Measurements from ENCODE around the gene PHF2. TPM values are rescaled to one million over a fixed set of nuclear protein-coding genes. Genes with fewer than 3 reads are reported as not detected.
A peak's percentile ranks its signal among the peaks of the same experiment; 100 is the strongest.
"Not testable (repeated sequence)": the region's sequence is repeated elsewhere in the genome, so short reads cannot be mapped to it uniquely, and the experiment has no call there.

The PHF2 gene
- polyA plus RNA-seq, 3 donors: 0.40 to 16.0 (median 0.97) TPM

DNA sequence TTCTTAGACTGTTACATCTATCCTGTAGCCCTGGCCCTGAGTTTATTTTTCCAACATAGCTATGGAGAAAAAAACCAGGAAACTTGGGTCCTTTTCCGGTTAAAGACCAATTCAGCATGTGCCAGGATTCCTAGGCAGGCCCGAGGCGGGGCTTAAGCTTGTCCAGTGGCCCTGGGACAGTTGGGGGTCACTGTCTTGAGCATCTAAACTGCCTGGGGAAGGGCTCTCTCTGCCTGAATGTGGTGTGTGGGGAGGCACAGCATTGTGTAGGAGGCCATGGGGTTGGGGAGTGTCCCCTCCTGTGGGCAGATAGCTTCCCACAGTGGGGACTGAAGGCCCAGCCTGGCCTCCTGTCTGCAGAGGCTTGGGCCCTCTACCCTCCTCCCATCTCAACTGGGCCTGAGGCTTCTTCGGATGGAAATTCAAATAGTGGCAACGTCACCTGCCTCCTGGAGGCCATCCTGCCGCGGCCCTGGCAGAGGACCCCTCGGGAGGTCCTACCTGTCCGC lies 88.8 kb downstream of the PHF2 start:
- TF ChIP-seq, protein P1, sequence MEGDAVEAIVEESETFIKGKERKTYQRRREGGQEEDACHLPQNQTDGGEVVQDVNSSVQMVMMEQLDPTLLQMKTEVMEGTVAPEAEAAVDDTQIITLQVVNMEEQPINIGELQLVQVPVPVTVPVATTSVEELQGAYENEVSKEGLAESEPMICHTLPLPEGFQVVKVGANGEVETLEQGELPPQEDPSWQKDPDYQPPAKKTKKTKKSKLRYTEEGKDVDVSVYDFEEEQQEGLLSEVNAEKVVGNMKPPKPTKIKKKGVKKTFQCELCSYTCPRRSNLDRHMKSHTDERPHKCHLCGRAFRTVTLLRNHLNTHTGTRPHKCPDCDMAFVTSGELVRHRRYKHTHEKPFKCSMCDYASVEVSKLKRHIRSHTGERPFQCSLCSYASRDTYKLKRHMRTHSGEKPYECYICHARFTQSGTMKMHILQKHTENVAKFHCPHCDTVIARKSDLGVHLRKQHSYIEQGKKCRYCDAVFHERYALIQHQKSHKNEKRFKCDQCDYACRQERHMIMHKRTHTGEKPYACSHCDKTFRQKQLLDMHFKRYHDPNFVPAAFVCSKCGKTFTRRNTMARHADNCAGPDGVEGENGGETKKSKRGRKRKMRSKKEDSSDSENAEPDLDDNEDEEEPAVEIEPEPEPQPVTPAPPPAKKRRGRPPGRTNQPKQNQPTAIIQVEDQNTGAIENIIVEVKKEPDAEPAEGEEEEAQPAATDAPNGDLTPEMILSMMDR (IDR thresholded peaks at IDR 0.05): no peak
- H3K27me3 Mint-ChIP-seq (ENCODE audit: low read depth in 3 of 3): no peaks in the 10 kb centered on the region
- H3K27ac Mint-ChIP-seq: peak overlapping the region in 3 of 7 donors; percentile 18 to 54 (median 44)
- H3K4me1 Mint-ChIP-seq: no peaks in the 10 kb centered on the region
- WGBS (ENCODE audit: insufficient coverage): 91% methylated on average over 7 of the region's 9 CpGs
- no peak for DNase-seq
- H3K36me3 ChIP-seq (replicated peaks in 1 of 2; ENCODE audit: control insufficient read depth in 1 of 2, insufficient read depth in 2 of 2, low read length in 2 of 2): peaks cover 45 to 75% of the 10 kb centered on the region in 2 donors
- H2AFZ ChIP-seq (ENCODE audit: insufficient read depth, low read depth, low read length, poor library complexity, severe bottlenecking): no peak overlapping the region
- peaks cover 0 to 2% (median 0%) of the 10 kb centered on the region in 7 donors for H3K9me3 Mint-ChIP-seq
- H3K4me3 Mint-ChIP-seq: no peak overlapping the region
- no peak overlapping the region for H3K27ac ChIP-seq (ENCODE audit: low read depth in 1 of 2, low read length in 2 of 2)
- H3K79me2 ChIP-seq (ENCODE audit: insufficient read depth, low read length): no peaks in the 10 kb centered on the region
- peaks cover 27 to 33% of the 10 kb centered on the region in 2 donors for H3K36me3 Mint-ChIP-seq
- intact Hi-C loops (cut with micrococcal nuclease): no loop called here
- peaks cover 13% of the 10 kb centered on the region for H4K20me1 ChIP-seq (ENCODE audit: insufficient read depth, low read length)
- no peaks in the 10 kb centered on the region for H3K9me3 ChIP-seq (replicated peaks in 1 of 2; ENCODE audit: control insufficient read depth in 1 of 2, insufficient read depth in 1 of 2, low read length in 2 of 2)
- H3K4me3 ChIP-seq (replicated peaks in 1 of 3; ENCODE audit: low read depth in 2 of 3, low read length in 3 of 3): no peak overlapping the region
- H3K27me3 ChIP-seq (ENCODE audit: control insufficient read depth in 2 of 2, insufficient read depth in 2 of 2, low read length in 2 of 2): no peaks in the 10 kb centered on the region
- no peak overlapping the region for H3K4me2 ChIP-seq (replicated peaks; ENCODE audit: extremely low read depth, low read length, poor library complexity, severe bottlenecking)
- H3K9ac ChIP-seq (ENCODE audit: insufficient read depth, low read length, poor library complexity, severe bottlenecking): no peak overlapping the region
- no peaks in the 10 kb centered on the region for H3K4me1 ChIP-seq (ENCODE audit: control insufficient read depth in 1 of 2, insufficient read depth in 2 of 2, low read length in 2 of 2)

DNA sequence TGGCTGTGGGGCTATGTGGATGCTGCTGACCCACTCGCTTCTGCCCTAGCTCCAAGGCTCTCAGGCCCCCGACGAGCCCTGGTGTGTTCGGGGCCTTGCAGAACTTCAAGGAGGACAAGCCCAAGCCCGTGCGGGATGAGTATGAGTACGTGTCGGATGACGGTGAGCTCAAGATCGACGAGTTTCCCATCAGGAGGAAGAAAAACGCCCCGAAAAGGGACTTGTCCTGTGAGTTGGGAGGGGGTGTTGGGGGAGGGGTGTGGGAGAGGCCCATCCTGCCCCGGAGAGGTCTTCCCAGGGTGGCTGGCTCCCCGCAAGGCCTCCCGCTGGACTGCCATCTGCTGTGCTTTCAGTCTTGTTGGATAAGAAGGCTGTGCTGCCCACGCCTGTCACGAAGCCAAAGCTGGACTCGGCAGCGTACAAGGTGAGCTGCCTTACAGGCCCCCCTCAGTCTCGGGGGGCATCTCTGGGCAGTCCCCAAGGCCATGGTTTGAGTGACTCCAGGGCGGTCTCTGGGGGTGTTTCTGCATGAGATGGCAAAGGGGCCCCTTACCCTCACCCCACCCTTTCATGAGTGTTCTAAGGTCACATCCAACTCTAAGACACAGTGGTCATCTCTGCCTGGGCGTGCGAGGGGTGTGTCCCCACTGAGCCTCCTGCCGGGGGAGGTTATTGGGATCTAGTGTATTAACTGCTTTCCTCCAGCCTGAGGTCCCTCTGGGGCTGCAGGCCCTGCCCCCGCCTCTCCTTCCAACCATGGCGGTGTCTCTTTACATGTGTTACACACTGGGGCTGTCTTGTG lies 89.5 kb downstream of the PHF2 start:
- Histone ChIP-seq H3K9ac (ENCODE audit: insufficient read depth, low read length, poor library complexity, severe bottlenecking) (no peak overlapping the region), H3K4me2 (replicated peaks; ENCODE audit: extremely low read depth, low read length, poor library complexity, severe bottlenecking) (no peak overlapping the region), H4K20me1 (ENCODE audit: insufficient read depth, low read length) (peaks cover 20% of the 10 kb centered on the region), H3K79me2 (ENCODE audit: insufficient read depth, low read length) (no peaks in the 10 kb centered on the region), H2AFZ (ENCODE audit: insufficient read depth, low read depth, low read length, poor library complexity, severe bottlenecking) (no peak overlapping the region), H3K4me3 (replicated peaks in 1 of 3; ENCODE audit: low read depth in 2 of 3, low read length in 3 of 3) (no peak overlapping the region), H3K27ac (ENCODE audit: low read depth in 1 of 2, low read length in 2 of 2) (no peak overlapping the region), H3K4me1 (ENCODE audit: control insufficient read depth in 1 of 2, insufficient read depth in 2 of 2, low read length in 2 of 2) (no peaks in the 10 kb centered on the region), H3K27me3 (ENCODE audit: control insufficient read depth in 2 of 2, insufficient read depth in 2 of 2, low read length in 2 of 2) (no peaks in the 10 kb centered on the region), H3K9me3 (replicated peaks in 1 of 2; ENCODE audit: control insufficient read depth in 1 of 2, insufficient read depth in 1 of 2, low read length in 2 of 2) (no peaks in the 10 kb centered on the region), H3K36me3 (replicated peaks in 1 of 2; ENCODE audit: control insufficient read depth in 1 of 2, insufficient read depth in 2 of 2, low read length in 2 of 2) (peaks cover 42 to 69% of the 10 kb centered on the region in 2 donors)
- Mint-ChIP-seq H3K4me3 (no peak overlapping the region), H3K9me3 (peaks cover 0 to 2% (median 0%) of the 10 kb centered on the region in 7 donors), H3K27ac (peak overlapping the region in 2 of 7 donors; percentile 19 to 44), H3K36me3 (peaks cover 25 to 34% of the 10 kb centered on the region in 2 donors), H3K4me1 (no peaks in the 10 kb centered on the region), H3K27me3 (ENCODE audit: low read depth in 3 of 3) (peaks cover 0 to 2% (median 1%) of the 10 kb centered on the region in 3 donors)
- intact Hi-C loops (cut with micrococcal nuclease): no loop called here
- DNase-seq: no peak
- 96% methylated on average over 24 of the region's 27 CpGs for WGBS (ENCODE audit: insufficient coverage)
- TF ChIP-seq, protein P1 (IDR thresholded peaks at IDR 0.05): no peak

DNA sequence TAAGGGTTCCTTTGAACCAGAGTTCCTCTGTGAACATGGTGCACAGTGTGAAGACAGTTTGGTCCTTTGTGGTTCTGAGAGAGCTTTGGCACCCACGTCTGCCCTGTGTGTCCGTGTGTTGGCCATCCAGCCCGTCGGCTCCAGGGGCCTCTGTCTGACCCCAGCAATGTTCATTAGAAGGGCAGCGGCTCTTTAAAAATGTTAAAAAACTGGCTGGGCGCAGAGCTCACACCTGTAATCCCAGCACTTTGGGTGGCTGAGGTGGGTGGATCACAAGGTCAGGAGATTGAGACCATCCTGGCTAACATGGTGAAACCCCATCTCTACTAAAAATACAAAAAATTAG lies 90.0 kb downstream of the PHF2 start:
- H3K4me1 Mint-ChIP-seq; intact Hi-C loops (cut with micrococcal nuclease): not testable (repeated sequence)

More for the DNA sequence above, 90.0 kb downstream of the PHF2 start:
- not testable (repeated sequence) for H3K27ac Mint-ChIP-seq; H3K4me3 ChIP-seq (replicated peaks in 1 of 3; ENCODE audit: low read depth in 2 of 3, low read length in 3 of 3); H3K4me3 Mint-ChIP-seq; H3K79me2 ChIP-seq (ENCODE audit: insufficient read depth, low read length); H3K27ac ChIP-seq (ENCODE audit: low read depth in 1 of 2, low read length in 2 of 2); H3K9ac ChIP-seq (ENCODE audit: insufficient read depth, low read length, poor library complexity, severe bottlenecking); H3K27me3 Mint-ChIP-seq (ENCODE audit: low read depth in 3 of 3); H3K4me1 ChIP-seq (ENCODE audit: control insufficient read depth in 1 of 2, insufficient read depth in 2 of 2, low read length in 2 of 2); H3K27me3 ChIP-seq (ENCODE audit: control insufficient read depth in 2 of 2, insufficient read depth in 2 of 2, low read length in 2 of 2); H3K9me3 ChIP-seq (replicated peaks in 1 of 2; ENCODE audit: control insufficient read depth in 1 of 2, insufficient read depth in 1 of 2, low read length in 2 of 2); H3K9me3 Mint-ChIP-seq; H3K4me2 ChIP-seq (replicated peaks; ENCODE audit: extremely low read depth, low read length, poor library complexity, severe bottlenecking); H2AFZ ChIP-seq (ENCODE audit: insufficient read depth, low read depth, low read length, poor library complexity, severe bottlenecking); DNase-seq
- WGBS (ENCODE audit: insufficient coverage): 100% methylated on average over 2 of the region's 6 CpGs
- Histone ChIP-seq H4K20me1 (ENCODE audit: insufficient read depth, low read length) (peaks cover 21% of the 10 kb centered on the region), H3K36me3 (replicated peaks in 1 of 2; ENCODE audit: control insufficient read depth in 1 of 2, insufficient read depth in 2 of 2, low read length in 2 of 2) (peaks cover 42 to 64% of the 10 kb centered on the region in 2 donors)
- H3K36me3 Mint-ChIP-seq: peaks cover 25 to 36% of the 10 kb centered on the region in 2 donors

Data from CD14-positive monocyte (primary cell).